ENCODE measurements around the gene ABHD3.

DNA sequence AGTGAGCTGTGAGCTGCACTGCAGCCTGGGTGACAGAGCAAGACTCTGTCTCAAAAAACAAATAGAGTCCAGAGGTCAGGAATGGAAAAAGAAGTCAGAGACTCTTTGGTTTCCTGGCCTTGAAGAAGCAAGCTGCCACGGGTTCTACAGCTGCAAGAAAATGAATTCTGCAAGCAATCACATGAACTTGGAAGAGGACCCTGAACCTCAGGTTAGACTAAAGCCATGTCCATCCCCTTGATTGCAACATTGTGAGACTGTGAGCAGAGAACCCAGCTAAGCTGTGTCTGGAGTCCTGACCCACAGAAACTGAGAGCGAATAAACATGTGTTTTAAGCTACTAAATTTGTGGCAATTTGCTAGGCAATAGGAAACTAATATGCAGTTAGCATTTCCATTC lies 23.1 kb upstream of the ABHD3 start:
- TF ChIP-seq, protein P1, sequence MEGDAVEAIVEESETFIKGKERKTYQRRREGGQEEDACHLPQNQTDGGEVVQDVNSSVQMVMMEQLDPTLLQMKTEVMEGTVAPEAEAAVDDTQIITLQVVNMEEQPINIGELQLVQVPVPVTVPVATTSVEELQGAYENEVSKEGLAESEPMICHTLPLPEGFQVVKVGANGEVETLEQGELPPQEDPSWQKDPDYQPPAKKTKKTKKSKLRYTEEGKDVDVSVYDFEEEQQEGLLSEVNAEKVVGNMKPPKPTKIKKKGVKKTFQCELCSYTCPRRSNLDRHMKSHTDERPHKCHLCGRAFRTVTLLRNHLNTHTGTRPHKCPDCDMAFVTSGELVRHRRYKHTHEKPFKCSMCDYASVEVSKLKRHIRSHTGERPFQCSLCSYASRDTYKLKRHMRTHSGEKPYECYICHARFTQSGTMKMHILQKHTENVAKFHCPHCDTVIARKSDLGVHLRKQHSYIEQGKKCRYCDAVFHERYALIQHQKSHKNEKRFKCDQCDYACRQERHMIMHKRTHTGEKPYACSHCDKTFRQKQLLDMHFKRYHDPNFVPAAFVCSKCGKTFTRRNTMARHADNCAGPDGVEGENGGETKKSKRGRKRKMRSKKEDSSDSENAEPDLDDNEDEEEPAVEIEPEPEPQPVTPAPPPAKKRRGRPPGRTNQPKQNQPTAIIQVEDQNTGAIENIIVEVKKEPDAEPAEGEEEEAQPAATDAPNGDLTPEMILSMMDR (IDR thresholded peaks at IDR 0.05; ENCODE audit: poor library complexity, severe bottlenecking), result no peak
- TF ChIP-seq MXI1 (conservative IDR thresholded peaks at IDR 0.05; ENCODE audit: poor library complexity, severe bottlenecking) (no peak), EP300 (conservative IDR thresholded peaks at IDR 0.05; ENCODE audit: poor library complexity, severe bottlenecking) (no peak), POLR2AphosphoS5 (IDR thresholded peaks at IDR 0.05) (no peak), EZH2 (IDR thresholded peaks at IDR 0.05; ENCODE audit: borderline replicate concordance, insufficient read depth, low read length, poor library complexity, severe bottlenecking) (no peak), SMC3 (conservative IDR thresholded peaks at IDR 0.05; ENCODE audit: poor library complexity) (no peak)
- TF ChIP-seq, protein P2, sequence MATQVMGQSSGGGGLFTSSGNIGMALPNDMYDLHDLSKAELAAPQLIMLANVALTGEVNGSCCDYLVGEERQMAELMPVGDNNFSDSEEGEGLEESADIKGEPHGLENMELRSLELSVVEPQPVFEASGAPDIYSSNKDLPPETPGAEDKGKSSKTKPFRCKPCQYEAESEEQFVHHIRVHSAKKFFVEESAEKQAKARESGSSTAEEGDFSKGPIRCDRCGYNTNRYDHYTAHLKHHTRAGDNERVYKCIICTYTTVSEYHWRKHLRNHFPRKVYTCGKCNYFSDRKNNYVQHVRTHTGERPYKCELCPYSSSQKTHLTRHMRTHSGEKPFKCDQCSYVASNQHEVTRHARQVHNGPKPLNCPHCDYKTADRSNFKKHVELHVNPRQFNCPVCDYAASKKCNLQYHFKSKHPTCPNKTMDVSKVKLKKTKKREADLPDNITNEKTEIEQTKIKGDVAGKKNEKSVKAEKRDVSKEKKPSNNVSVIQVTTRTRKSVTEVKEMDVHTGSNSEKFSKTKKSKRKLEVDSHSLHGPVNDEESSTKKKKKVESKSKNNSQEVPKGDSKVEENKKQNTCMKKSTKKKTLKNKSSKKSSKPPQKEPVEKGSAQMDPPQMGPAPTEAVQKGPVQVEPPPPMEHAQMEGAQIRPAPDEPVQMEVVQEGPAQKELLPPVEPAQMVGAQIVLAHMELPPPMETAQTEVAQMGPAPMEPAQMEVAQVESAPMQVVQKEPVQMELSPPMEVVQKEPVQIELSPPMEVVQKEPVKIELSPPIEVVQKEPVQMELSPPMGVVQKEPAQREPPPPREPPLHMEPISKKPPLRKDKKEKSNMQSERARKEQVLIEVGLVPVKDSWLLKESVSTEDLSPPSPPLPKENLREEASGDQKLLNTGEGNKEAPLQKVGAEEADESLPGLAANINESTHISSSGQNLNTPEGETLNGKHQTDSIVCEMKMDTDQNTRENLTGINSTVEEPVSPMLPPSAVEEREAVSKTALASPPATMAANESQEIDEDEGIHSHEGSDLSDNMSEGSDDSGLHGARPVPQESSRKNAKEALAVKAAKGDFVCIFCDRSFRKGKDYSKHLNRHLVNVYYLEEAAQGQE (IDR thresholded peaks at IDR 0.05; ENCODE audit: borderline replicate concordance), result no peak

Measured in neural cell (in vitro differentiated cells).